Kidney capillary endothelial cell (primary cell): ENCODE data around the gene KEL.

Experiments used
- DNase-seq: peaks from one replicate; pipeline ENCODE4 v3.0.0-alpha.2; 2018; ENCODE audit warnings: low spot score

Gene KEL

GRCh38 chr7:142930126-142930730, 31.9 kb downstream of the KEL start:
- DNase-seq = no peak

- DNase-seq = no peak
Measured at GRCh38 chr7:142927949-142928348, 34.2 kb downstream of the KEL start.

- DNase-seq = no peak
Measured at GRCh38 chr7:142927085-142927745, 34.9 kb downstream of the KEL start.

GRCh38 chr7:142925413-142925812, 36.8 kb downstream of the KEL start:
- DNase-seq = no peak

GRCh38 chr7:142923391-142923790, 38.8 kb downstream of the KEL start:
- DNase-seq = no peak

- DNase-seq = no peak
Measured at GRCh38 chr7:142919656-142920055, 42.5 kb downstream of the KEL start.

- no peak for DNase-seq
Measured at GRCh38 chr7:142918901-142919300, 43.3 kb downstream of the KEL start.

GRCh38 chr7:142917447-142917846, 44.7 kb downstream of the KEL start:
- DNase-seq = no peak

GRCh38 chr7:142916508-142916907, 45.7 kb downstream of the KEL start:
- DNase-seq = no peak

- no peak for DNase-seq
Measured at GRCh38 chr7:142915315-142915714, 46.8 kb downstream of the KEL start.

GRCh38 chr7:142914121-142914520, 48.0 kb downstream of the KEL start:
- no peak for DNase-seq

- no peak for DNase-seq
Measured at GRCh38 chr7:142913566-142913965, 48.6 kb downstream of the KEL start.

GRCh38 chr7:142913051-142913450, 49.1 kb downstream of the KEL start:
- DNase-seq = no peak

GRCh38 chr7:142910481-142910880, 51.7 kb downstream of the KEL start:
- DNase-seq = no peak

- DNase-seq = no peak
Measured at GRCh38 chr7:142910031-142910433, 52.1 kb downstream of the KEL start.

- DNase-seq = peak; percentile 3
Measured at GRCh38 chr7:142908921-142909890, 53.0 kb downstream of the KEL start.

- DNase-seq = no peak
Measured at GRCh38 chr7:142908290-142908689, 53.9 kb downstream of the KEL start.

GRCh38 chr7:142906643-142907042, 55.5 kb downstream of the KEL start:
- no peak for DNase-seq

GRCh38 chr7:142905759-142906158, 56.4 kb downstream of the KEL start:
- DNase-seq = no peak

- no peak for DNase-seq
Measured at GRCh38 chr7:142904128-142904527, 58.0 kb downstream of the KEL start.

- no peak for DNase-seq
Measured at GRCh38 chr7:142901426-142902259, 60.5 kb downstream of the KEL start.

- no peak for DNase-seq
Measured at GRCh38 chr7:142899661-142900060, 62.5 kb downstream of the KEL start.
